HepG2 (cell line): ENCODE results near the gene F12. TPM values are rescaled to one million over a fixed set of nuclear protein-coding genes. Genes with fewer than 3 reads are reported as not detected.

ENCODE experiments used
- ATAC-seq: fragments of 200-7000 bp; cut with Tn5 transposase; 3 replicates; pipeline ENCODE4 v1.9.1; 2020; ENCODE audit warnings: mild to moderate bottlenecking, moderate library complexity
- BruUV-seq: library from RNA; stranded (reverse); fragments of 400-500 nt; replicated peaks from 2 replicates; lab custom pipeline; 2021; lab: Mats Ljungman, UMichigan
- CTCF ChIA-PET: fragments of 300-600 bp; formaldehyde crosslinking; extraction: SDS; loops from one replicate; lab custom pipeline; 2021; ENCODE audit warnings: low total read pairs, inconsistent platforms, low intra/inter-chr PET ratio; lab: Yijun Ruan, JAX
- POLR2A ChIA-PET: fragments of 350-600 bp; sonication (Branson Sonifier 250); formaldehyde crosslinking; loops from one replicate; lab custom pipeline; 2020; ENCODE audit warnings: antibody characterized with exemption, inconsistent platforms; lab: Yijun Ruan, JAX
- DNase-seq: peaks from one replicate; pipeline ENCODE4 v3.0.0-alpha.2; 2015; ENCODE audit warnings: low spot score
- FAIRE-seq: peaks from 3 replicates; lab custom pipeline; 2011; peaks lifted over from hg19 to GRCh38; lab: Jason Lieb, UNC
- H2AFZ ChIP-seq: one replicate; pipeline ENCODE4 v1.6.1; 2011; ENCODE audit warnings: low read length, inconsistent platforms
- H3K27ac ChIP-seq: fragments of 300-600 bp; 3 replicates; pipeline ENCODE4 v1.8.0; 2011; ENCODE audit warnings: mixed run types, mild to moderate bottlenecking, mixed read lengths, low read length, inconsistent platforms; ENCODE audit not compliant: insufficient read depth; ENCODE audit errors: extremely low read length
- H3K27me3 ChIP-seq, 2 experiments: fragments of 200-600 bp in 1 of 2; 2 replicates in 1 of 2; 3 replicates in 1 of 2; pipeline versions ENCODE4 v1.6.0 to v1.8.0; 2011; ENCODE audit warnings: low read length in 2 of 2, mild to moderate bottlenecking in 2 of 2, moderate library complexity in 2 of 2, inconsistent platforms in 1 of 2; ENCODE audit not compliant: insufficient read depth in 2 of 2, control insufficient read depth in 1 of 2
- H3K36me3 ChIP-seq, 2 experiments: fragments of 200-600 bp in 1 of 2; replicated peaks in 1 of 2; 2 replicates in 1 of 2; 3 replicates in 1 of 2; pipeline versions ENCODE4 v1.5.1 to v1.8.0; 2011; ENCODE audit warnings: low read length in 2 of 2, inconsistent platforms in 1 of 2; ENCODE audit not compliant: insufficient read depth in 2 of 2, control insufficient read depth in 1 of 2
- H3K4me1 ChIP-seq: 2 replicates; pipeline ENCODE4 v1.5.1; 2012; ENCODE audit warnings: low read length, inconsistent platforms; ENCODE audit not compliant: insufficient read depth
- H3K4me2 ChIP-seq: 2 replicates; pipeline ENCODE4 v1.6.0; 2011; ENCODE audit warnings: low read depth, low read length, inconsistent platforms
- H3K4me3 ChIP-seq, 3 experiments: fragments of 200-600 bp in 1 of 3; sonication (generic), shearing (Covaris generic) in 1 of 3; replicated peaks in 1 of 3; 2 replicates each; pipeline ENCODE4 v1.5.1; 2011 to 2016; ENCODE audit warnings: low read length in 3 of 3, inconsistent platforms in 2 of 3, low read depth in 2 of 3, mild to moderate bottlenecking in 2 of 3, control low read depth in 1 of 3, mixed read lengths in 1 of 3; ENCODE audit not compliant: insufficient read depth in 1 of 3
- H3K79me2 ChIP-seq: one replicate; pipeline ENCODE4 v1.6.1; 2011; ENCODE audit warnings: low read length, inconsistent platforms; ENCODE audit not compliant: insufficient read depth
- H3K9ac ChIP-seq: 2 replicates; pipeline ENCODE4 v1.6.0; 2011; ENCODE audit warnings: mild to moderate bottlenecking, low read depth, low read length, inconsistent platforms; ENCODE audit not compliant: insufficient read depth
- H3K9me3 ChIP-seq: 2 replicates; pipeline ENCODE4 v1.5.1; 2012; ENCODE audit warnings: mild to moderate bottlenecking, low read length
- H4K20me1 ChIP-seq: 2 replicates; pipeline ENCODE4 v1.6.0; 2011; ENCODE audit warnings: inconsistent platforms, mild to moderate bottlenecking, low read length, moderate library complexity; ENCODE audit not compliant: insufficient read depth
- CEBPG ChIP-seq: IDR thresholded peaks from 2 replicates; pipeline ENCODE4 v1.6.1; 2016
- HIVEP1 ChIP-seq: sonication (generic); formaldehyde crosslinking; IDR thresholded peaks from 2 replicates; pipeline ENCODE4 v1.4.0; 2020; ENCODE audit warnings: mild to moderate bottlenecking, missing genetic modification reagents
- NRL ChIP-seq: sonication (generic); formaldehyde crosslinking; IDR thresholded peaks from 2 replicates; pipeline ENCODE4 v1.5.0; 2020; ENCODE audit warnings: missing genetic modification reagents, mild to moderate bottlenecking, moderate library complexity, borderline replicate concordance
- PCBP1 ChIP-seq: fragments of 200-400 bp; formaldehyde crosslinking; IDR thresholded peaks from 2 replicates; pipeline ENCODE4 v1.6.1; 2017; ENCODE audit warnings: mild to moderate bottlenecking, low read depth, low read length, borderline replicate concordance
- PLRG1 ChIP-seq: fragments of 450-650 bp; conservative IDR thresholded peaks from 2 replicates; pipeline ENCODE4 v1.6.1; 2016
- RAD51 ChIP-seq: fragments of 450-650 bp; IDR thresholded peaks from 2 replicates; pipeline ENCODE4 v1.6.1; 2016; ENCODE audit warnings: borderline replicate concordance
- SP2 ChIP-seq: sonication (generic); formaldehyde crosslinking; IDR thresholded peaks from 2 replicates; pipeline ENCODE4 v1.5.1; 2020; ENCODE audit warnings: mild to moderate bottlenecking, missing genetic modification reagents
- ZBTB33 ChIP-seq: sonication (generic); formaldehyde crosslinking; IDR thresholded peaks from 2 replicates; pipeline ENCODE4 v1.4.0; 2020; ENCODE audit warnings: missing genetic modification reagents
- ZC3H13 ChIP-seq: sonication (generic); formaldehyde crosslinking; IDR thresholded peaks from 2 replicates; pipeline ENCODE4 v1.8.1; 2023; ENCODE audit warnings: mild to moderate bottlenecking, missing genetic modification reagents, moderate library complexity
- ZNF672 ChIP-seq: sonication (generic); formaldehyde crosslinking; IDR thresholded peaks from 2 replicates; pipeline ENCODE4 v1.8.1; 2022; ENCODE audit warnings: missing genetic modification reagents
- ZNF780A ChIP-seq: sonication (generic); formaldehyde crosslinking; IDR thresholded peaks from 2 replicates; pipeline ENCODE4 v1.8.0; 2022; ENCODE audit warnings: mild to moderate bottlenecking, missing genetic modification reagents, moderate library complexity
- WGBS: methylation state at CpG from one replicate; pipeline ENCODE4 v1.1.6; 2017; ENCODE audit warnings: low lambda C conversion rate; 5-methylcytosine and 5-hydroxymethylcytosine counted together
- in situ Hi-C: cut with HindIII; loops from 2 replicates; pipeline ENCODE4 v1.10.0; 2017; ENCODE audit warnings: low pct_unique_long_range_greater_than_20kb; ENCODE audit not compliant: extremely low pct_ligation_motif_present
- intact Hi-C: fragments of 100-400 bp; cut with micrococcal nuclease; formaldehyde crosslinking; loops from one replicate; pipeline ENCODE4 v1.10.0; 2022; ENCODE audit not compliant: unreplicated experiment
- polyA plus RNA-seq, 8 experiments: library from polyadenylated mRNA; depleted of rRNA in 3 of 8; stranded (reverse) in 7 of 8; unstranded in 1 of 8; fragments of >200 nt; fragmentation: Illumina TruSeq in 4 of 8; extraction: Trizol in 4 of 8; gene quantifications; 2 replicates each; pipeline versions ENCODE4 v1.2.1 to v1.2.3, GENCODE V29; 2011 to 2016; ENCODE audit warnings: low read depth in 4 of 8, missing spikeins in 1 of 8, mixed read lengths in 1 of 8; ENCODE audit not compliant: insufficient read depth in 1 of 8
- total RNA-seq, 5 experiments: library from RNA; depleted of rRNA; stranded (reverse); fragments of >200 nt; fragmentation: Illumina TruSeq; extraction: Trizol; gene quantifications; 2 replicates each; pipeline ENCODE4 v1.2.3, GENCODE V29; 2016; ENCODE audit warnings: low read depth in 1 of 5
- TF ChIP-seq, protein P1 (sequence below): sonication (generic); formaldehyde crosslinking; IDR thresholded peaks from 2 replicates; pipeline ENCODE4 v1.4.0; 2020; ENCODE audit warnings: missing genetic modification reagents, mild to moderate bottlenecking, borderline replicate concordance

F12 gene
- total and polyA plus RNA-seq, 2 of the 13 experiments (the other 11 are each of a cell fraction or from before 2014, with no cell fraction given): 2.5 to 3.0 TPM

GRCh38 chr5:177403102-177403791 lies 6.1 kb downstream of the F12 start:
- intact Hi-C loops: no loop called here
- H3K27ac ChIP-seq: no peak overlapping the region
- in situ Hi-C loops: no loop called here
- FAIRE-seq: no peak
- no peak overlapping the region for H3K9ac ChIP-seq
- peak overlapping the region; percentile 30 to 70 (median 59); a peak in 3 of 6 replicates for H3K4me3 ChIP-seq
- H4K20me1 ChIP-seq: no peaks in the 10 kb centered on the region
- WGBS: 85% methylated on average over 45 of the region's 61 CpGs
- H2AFZ ChIP-seq: no peak overlapping the region
- no TSS peak for BruUV-seq
- no peaks in the 10 kb centered on the region for H3K36me3 ChIP-seq
- 0 out of 2 replicates have a peak, but pooled peaks have one; percentile 40 for TF ChIP-seq ZNF780A
- TF ChIP-seq, protein P1, sequence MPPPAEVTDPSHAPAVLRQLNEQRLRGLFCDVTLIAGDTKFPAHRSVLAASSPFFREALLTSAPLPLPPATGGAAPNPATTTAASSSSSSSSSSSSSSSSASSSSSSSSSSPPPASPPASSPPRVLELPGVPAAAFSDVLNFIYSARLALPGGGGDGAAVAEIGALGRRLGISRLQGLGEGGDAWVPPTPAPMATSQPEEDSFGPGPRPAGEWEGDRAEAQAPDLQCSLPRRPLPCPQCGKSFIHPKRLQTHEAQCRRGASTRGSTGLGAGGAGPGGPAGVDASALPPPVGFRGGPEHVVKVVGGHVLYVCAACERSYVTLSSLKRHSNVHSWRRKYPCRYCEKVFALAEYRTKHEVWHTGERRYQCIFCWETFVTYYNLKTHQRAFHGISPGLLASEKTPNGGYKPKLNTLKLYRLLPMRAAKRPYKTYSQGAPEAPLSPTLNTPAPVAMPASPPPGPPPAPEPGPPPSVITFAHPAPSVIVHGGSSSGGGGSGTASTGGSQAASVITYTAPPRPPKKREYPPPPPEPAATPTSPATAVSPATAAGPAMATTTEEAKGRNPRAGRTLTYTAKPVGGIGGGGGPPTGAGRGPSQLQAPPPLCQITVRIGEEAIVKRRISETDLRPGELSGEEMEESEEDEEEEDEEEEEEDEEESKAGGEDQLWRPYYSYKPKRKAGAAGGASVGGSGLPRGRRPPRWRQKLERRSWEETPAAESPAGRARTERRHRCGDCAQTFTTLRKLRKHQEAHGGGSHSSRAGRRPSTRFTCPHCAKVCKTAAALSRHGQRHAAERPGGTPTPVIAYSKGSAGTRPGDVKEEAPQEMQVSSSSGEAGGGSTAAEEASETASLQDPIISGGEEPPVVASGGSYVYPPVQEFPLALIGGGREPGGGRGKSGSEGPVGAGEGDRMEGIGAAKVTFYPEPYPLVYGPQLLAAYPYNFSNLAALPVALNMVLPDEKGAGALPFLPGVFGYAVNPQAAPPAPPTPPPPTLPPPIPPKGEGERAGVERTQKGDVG (CRISPR knock-in tag): 0 out of 2 replicates have a peak, but pooled peaks have one; percentile 3
- no peak for TF ChIP-seq SP2 (CRISPR knock-in tag)
- TF ChIP-seq ZBTB33 (CRISPR knock-in tag): 0 out of 2 replicates have a peak, but pooled peaks have one; percentile 40
- TF ChIP-seq ZC3H13 (CRISPR knock-in tag): 0 out of 2 replicates have a peak, but pooled peaks have one; percentile 21
- 0 out of 2 replicates have a peak, but pooled peaks have one; percentile 30 for TF ChIP-seq NRL (CRISPR knock-in tag)
- TF ChIP-seq PLRG1: no peak
- peak; percentile 22; the same call in 1 of the 2 replicates for TF ChIP-seq PCBP1
- TF ChIP-seq ZNF672 (CRISPR knock-in tag): 0 out of 2 replicates have a peak, but pooled peaks have one; percentile 41
- 0 out of 2 replicates have a peak, but pooled peaks have one; percentile 5 for TF ChIP-seq HIVEP1 (CRISPR knock-in tag)
- no peak for TF ChIP-seq CEBPG (CRISPR knock-in tag)
- no peak for TF ChIP-seq RAD51
- TF ChIP-seq, all 625 proteins: peak for 8
- ATAC-seq: no peak; the same call in 2 of the 3 replicates
- ChIA-PET POLR2A (interaction anchor here (0.5 to 3.3 kb wide), 6 partner anchors 24 to 59 kb away, joined by 3 to 19 read pairs (median 8); partner anchors contain the start of genes GRK6 and PRR7), CTCF (interaction anchor here (1.3 to 2.3 kb wide), 2 partner anchors 23 to 53 kb away, joined by 3 to 35 read pairs; partner anchors contain the start of gene GRK6)
- peaks cover 2 to 4% of the 10 kb centered on the region in 2 experiments; a peak in 2 of 5 replicates for H3K27me3 ChIP-seq
- H3K79me2 ChIP-seq: no peaks in the 10 kb centered on the region
- H3K4me1 ChIP-seq: peaks cover 12% of the 10 kb centered on the region
- DNase-seq: no peak
- H3K9me3 ChIP-seq: no peaks in the 10 kb centered on the region
- H3K4me2 ChIP-seq: peak overlapping the region; percentile 71
